Tibial nerve (tissue), 4 donors: ENCODE results near the gene OSBPL10. TPM values are rescaled to one million over a fixed set of nuclear protein-coding genes. Genes with fewer than 3 reads are reported as not detected.

Source experiments
- DNase-seq, 2 donors: peaks; one replicate each; pipeline ENCODE4 v3.0.0-alpha.2; 2019; ENCODE audit warnings: low spot score in 2 of 2
- H3K27ac ChIP-seq, 4 donors: fragments of 200-600 bp; sonication (generic) in 3 of 4; one replicate each; pipeline ENCODE4 v1.5.1; 2017 to 2019; ENCODE audit warnings: mild to moderate bottlenecking in 1 of 4
- H3K27me3 ChIP-seq, 2 donors: fragments of 200-600 bp; sonication (generic) in 1 of 2; one replicate each; pipeline versions ENCODE4 v1.5.1 to v1.6.0; 2017 to 2019
- H3K36me3 ChIP-seq, 3 donors: fragments of 200-600 bp; sonication (generic); one replicate each; pipeline ENCODE4 v1.5.1; 2018 to 2019
- H3K4me1 ChIP-seq, 4 donors: fragments of 200-600 bp; sonication (generic) in 3 of 4; one replicate each; pipeline ENCODE4 v1.5.1; 2017 to 2019
- H3K4me3 ChIP-seq, 4 donors: fragments of 200-600 bp; sonication (generic) in 3 of 4; one replicate each; pipeline ENCODE4 v1.5.1; 2017 to 2019; ENCODE audit warnings: mild to moderate bottlenecking in 1 of 4, moderate library complexity in 1 of 4
- H3K9me3 ChIP-seq, 4 donors: fragments of 200-600 bp; sonication (generic) in 3 of 4; one replicate each; pipeline ENCODE4 v1.5.1; 2017 to 2019
- CTCF ChIP-seq, 5 experiments: fragments of 200-600 bp in 3 of 5; fragments of 450-650 bp in 2 of 5; sonication (generic) in 3 of 5; IDR thresholded peaks; one replicate each; pipeline ENCODE4 v1.5.1; 2016 to 2019; ENCODE audit warnings: antibody characterized with exemption in 5 of 5, mild to moderate bottlenecking in 3 of 5, moderate library complexity in 2 of 5
- EP300 ChIP-seq, 2 donors: sonication (generic); formaldehyde crosslinking; IDR thresholded peaks; one replicate each; pipeline ENCODE4 v1.6.1; 2017; ENCODE audit warnings: antibody characterized with exemption in 2 of 2, mild to moderate bottlenecking in 1 of 2
- POLR2A ChIP-seq, 2 donors: fragments of 450-650 bp; IDR thresholded peaks; one replicate each; pipeline ENCODE4 v1.6.1; 2017; ENCODE audit warnings: antibody characterized with exemption in 2 of 2, mild to moderate bottlenecking in 2 of 2, moderate library complexity in 2 of 2
- WGBS, 2 donors: methylation state at CpG; one replicate each; pipeline ENCODE4 v1.1.5; 2018; 5-methylcytosine and 5-hydroxymethylcytosine counted together
- total RNA-seq, 4 donors: library from RNA; depleted of rRNA; stranded (reverse); fragments of >200 nt; gene quantifications; one replicate each; pipeline ENCODE4 v1.1.0, GENCODE V29; 2016

Gene OSBPL10
- total RNA-seq, 4 donors from 2014 or later, result 45.0 to 79.2 (median 60.4) TPM

GRCh38 chr3:31823184-31823583, 157.9 kb downstream of the OSBPL10 start:
- Histone ChIP-seq H3K36me3 (no peaks in the 10 kb centered on the region), H3K9me3 (no peaks in the 10 kb centered on the region), H3K4me1 (no peaks in the 10 kb centered on the region), H3K27me3 (no peaks in the 10 kb centered on the region), H3K4me3 (no peak overlapping the region), H3K27ac (no peak overlapping the region)
- 92 to 96% methylated on average over 3 of the region's 3 CpGs for WGBS, 2 donors
- DNase-seq, result no peak
- no peak for TF ChIP-seq CTCF (IDR thresholded peaks at IDR 0.05)

GRCh38 chr3:31821118-31821517, 159.9 kb downstream of the OSBPL10 start:
- TF ChIP-seq EP300 (IDR thresholded peaks at IDR 0.05) (no peak), CTCF (IDR thresholded peaks at IDR 0.05) (no peak), POLR2A (IDR thresholded peaks at IDR 0.05) (no peak)
- no peak overlapping the region for H3K27ac ChIP-seq
- H3K9me3 ChIP-seq, result no peaks in the 10 kb centered on the region
- 72 to 73% methylated on average over 2 of the region's 2 CpGs for WGBS, 2 donors
- no peak overlapping the region for H3K4me3 ChIP-seq
- H3K27me3 ChIP-seq, result no peaks in the 10 kb centered on the region
- no peaks in the 10 kb centered on the region for H3K4me1 ChIP-seq
- H3K36me3 ChIP-seq, result no peaks in the 10 kb centered on the region
- no peak for DNase-seq

- Histone ChIP-seq H3K27ac (no peak overlapping the region), H3K36me3 (no peaks in the 10 kb centered on the region), H3K4me1 (no peaks in the 10 kb centered on the region), H3K27me3 (no peaks in the 10 kb centered on the region), H3K9me3 (no peaks in the 10 kb centered on the region), H3K4me3 (no peak overlapping the region)
- WGBS, 2 donors, result 89 to 91% methylated on average over 8 of the region's 8 CpGs
- TF ChIP-seq POLR2A (IDR thresholded peaks at IDR 0.05), result no peak
- TF ChIP-seq CTCF (IDR thresholded peaks at IDR 0.05), result no peak
- TF ChIP-seq EP300 (IDR thresholded peaks at IDR 0.05), result no peak
- no peak for DNase-seq
Observed at GRCh38 chr3:31819441-31819840, 161.6 kb downstream of the OSBPL10 start.

- Histone ChIP-seq H3K27ac (no peak overlapping the region), H3K36me3 (no peaks in the 10 kb centered on the region), H3K27me3 (no peaks in the 10 kb centered on the region), H3K4me1 (no peaks in the 10 kb centered on the region), H3K4me3 (no peak overlapping the region), H3K9me3 (no peaks in the 10 kb centered on the region)
- DNase-seq, result no peak
- 50 to 100% methylated on average over 2 to 3 of the region's 10 CpGs for WGBS, 2 donors
- no peak for TF ChIP-seq POLR2A (IDR thresholded peaks at IDR 0.05)
Observed at GRCh38 chr3:31817411-31817966, 163.6 kb downstream of the OSBPL10 start.

- H3K9me3 ChIP-seq, result peaks cover 0 to 3% (median 0%) of the 10 kb centered on the region in 4 donors
- no peaks in the 10 kb centered on the region for H3K4me1 ChIP-seq
- WGBS, 2 donors, result 51 to 53% methylated on average over 9 to 11 of the region's 11 CpGs
- no peak overlapping the region for H3K4me3 ChIP-seq
- H3K27me3 ChIP-seq, result no peaks in the 10 kb centered on the region
- DNase-seq, result no peak
- H3K27ac ChIP-seq, result no peak overlapping the region
- peaks cover 0 to 5% (median 0%) of the 10 kb centered on the region in 3 donors for H3K36me3 ChIP-seq
- TF ChIP-seq POLR2A (IDR thresholded peaks at IDR 0.05) (no peak), EP300 (IDR thresholded peaks at IDR 0.05) (no peak), CTCF (IDR thresholded peaks at IDR 0.05) (no peak)
Observed at GRCh38 chr3:31815631-31816440, 165.2 kb downstream of the OSBPL10 start.
